GM13977 (cell line): ENCODE data around the gene CTNND2.

Source experiments
- DNase-seq: peaks from one replicate; pipeline ENCODE4 v3.0.0; 2012; ENCODE audit warnings: low spot score
- CTCF ChIP-seq: IDR thresholded peaks from 2 replicates; pipeline ENCODE4 v1.5.1; 2012; ENCODE audit warnings: mild to moderate bottlenecking, control low read depth; ENCODE audit not compliant: insufficient read depth; ENCODE audit errors: extremely low read depth, missing control alignments
- in situ Hi-C: fragments of 300-500 bp; cut with MboI; formaldehyde crosslinking; loops from one replicate; pipeline ENCODE4 v1.12.0; 2022; ENCODE audit warnings: low sequenced_read_pairs, low pct_unique_long_range_greater_than_20kb, mixed read lengths, inconsistent platforms; ENCODE audit not compliant: unreplicated experiment

CTNND2 gene

GRCh38 chr5:11383506-11384095, 520.6 kb downstream of the CTNND2 start:
- TF ChIP-seq CTCF: no peak
- in situ Hi-C loops: no loop called here
- no peak for DNase-seq

- in situ Hi-C loops: no loop called here
- TF ChIP-seq CTCF: no peak
- DNase-seq: no peak
Observed at GRCh38 chr5:11378461-11378860, 525.8 kb downstream of the CTNND2 start.

GRCh38 chr5:11377896-11378295, 526.4 kb downstream of the CTNND2 start:
- in situ Hi-C loops: no loop called here
- TF ChIP-seq CTCF: no peak
- no peak for DNase-seq

GRCh38 chr5:11372191-11372590, 532.1 kb downstream of the CTNND2 start:
- DNase-seq: no peak
- TF ChIP-seq CTCF: no peak
- in situ Hi-C loops: no loop called here

- no peak for TF ChIP-seq CTCF
- in situ Hi-C loops: no loop called here
- no peak for DNase-seq
Observed at GRCh38 chr5:11371021-11371420, 533.2 kb downstream of the CTNND2 start.

- in situ Hi-C loops: no loop called here
- DNase-seq: no peak
- no peak for TF ChIP-seq CTCF
Observed at GRCh38 chr5:11364531-11364930, 539.7 kb downstream of the CTNND2 start.
